Measurements from ENCODE around the gene LRRC46. TPM values are rescaled to one million over a fixed set of nuclear protein-coding genes. Genes with fewer than 3 reads are reported as not detected.

Gene LRRC46
- total and polyA plus RNA-seq, 2 donors (not counting 1 experiment from before 2014, with no cell fraction given): 0.69 to 2.4 TPM

- Histone ChIP-seq H3K4me1 (ENCODE audit: control insufficient read depth in 2 of 2, insufficient read depth in 2 of 2, low read length in 2 of 2) (peaks cover 16 to 23% of the 10 kb centered on the region in 2 donors), H3K4me2 (replicated peaks; ENCODE audit: low read depth, low read length, poor library complexity, severe bottlenecking) (peak overlapping the region; percentile 92), H3K4me3 (ENCODE audit: control extremely low read depth in 1 of 5, extremely low read depth in 1 of 5, insufficient read depth in 1 of 5, low read depth in 2 of 5, low read length in 4 of 5) (no peak overlapping the region), H2AFZ (ENCODE audit: insufficient read depth, low read depth, low read length, poor library complexity, severe bottlenecking) (no peak overlapping the region), H3K9ac (ENCODE audit: low read length) (peak overlapping the region; percentile 86), H3K9me3 (ENCODE audit: control extremely low read depth in 1 of 3, control insufficient read depth in 2 of 3, insufficient read depth in 1 of 3, low read length in 2 of 3) (no peaks in the 10 kb centered on the region), H3K36me3 (replicated peaks in 1 of 2; ENCODE audit: control extremely low read depth in 1 of 2, control insufficient read depth in 1 of 2, extremely low read depth in 1 of 2, insufficient read depth in 2 of 2, low read length in 1 of 2) (peaks cover 0 to 52% of the 10 kb centered on the region in 2 experiments), H4K20me1 (ENCODE audit: control insufficient read depth, insufficient read depth, low read length, poor library complexity, severe bottlenecking) (no peaks in the 10 kb centered on the region), H3K27ac (ENCODE audit: low read length in 2 of 2) (peak overlapping the region in 1 of 2 donors; percentile 72), H3K27me3 (replicated peaks in 1 of 4; ENCODE audit: control extremely low read depth in 1 of 4, control insufficient read depth in 3 of 4, insufficient read depth in 4 of 4, low read length in 3 of 4) (no peaks in the 10 kb centered on the region), H3K79me2 (ENCODE audit: control insufficient read depth, insufficient read depth, low read length) (peaks cover 11% of the 10 kb centered on the region)
- ChIA-PET POLR2A (no interaction called here), CTCF (no interaction called here)
- Mint-ChIP-seq H3K4me3 (peak overlapping the region; percentile 97), H3K4me1 (peaks cover 27% of the 10 kb centered on the region), H3K27me3 (no peaks in the 10 kb centered on the region), H3K9me3 (ENCODE audit: insufficient read depth) (no peaks in the 10 kb centered on the region), H3K27ac (peak overlapping the region; percentile 87)
- DNase-seq (no peak), ATAC-seq (ENCODE audit: low read depth) (no peak)
- no peak for TF ChIP-seq CTCF (IDR thresholded peaks at IDR 0.05)
- intact Hi-C loops (cut with micrococcal nuclease): no loop called here
- WGBS (ENCODE audit: insufficient coverage): 91% methylated on average over 7 of the region's 12 CpGs
Measured at GRCh38 chr17:47820033-47820789, 11.3 kb upstream of the LRRC46 start.

GRCh38 chr17:47821031-47821423 lies 10.4 kb upstream of the LRRC46 start:
- Histone ChIP-seq H3K36me3 (replicated peaks in 1 of 2; ENCODE audit: control extremely low read depth in 1 of 2, control insufficient read depth in 1 of 2, extremely low read depth in 1 of 2, insufficient read depth in 2 of 2, low read length in 1 of 2) (peaks cover 1 to 51% of the 10 kb centered on the region in 2 experiments), H3K4me1 (ENCODE audit: control insufficient read depth in 2 of 2, insufficient read depth in 2 of 2, low read length in 2 of 2) (peaks cover 16 to 23% of the 10 kb centered on the region in 2 donors), H2AFZ (ENCODE audit: insufficient read depth, low read depth, low read length, poor library complexity, severe bottlenecking) (peak overlapping the region; percentile 76), H3K27me3 (replicated peaks in 1 of 4; ENCODE audit: control extremely low read depth in 1 of 4, control insufficient read depth in 3 of 4, insufficient read depth in 4 of 4, low read length in 3 of 4) (no peaks in the 10 kb centered on the region), H3K4me2 (replicated peaks; ENCODE audit: low read depth, low read length, poor library complexity, severe bottlenecking) (peak overlapping the region; percentile 92), H3K9me3 (ENCODE audit: control extremely low read depth in 1 of 3, control insufficient read depth in 2 of 3, insufficient read depth in 1 of 3, low read length in 2 of 3) (no peaks in the 10 kb centered on the region), H4K20me1 (ENCODE audit: control insufficient read depth, insufficient read depth, low read length, poor library complexity, severe bottlenecking) (no peaks in the 10 kb centered on the region), H3K9ac (ENCODE audit: low read length) (peak overlapping the region; percentile 86), H3K27ac (ENCODE audit: low read length in 2 of 2) (peak overlapping the region; percentile 51 to 72), H3K4me3 (ENCODE audit: control extremely low read depth in 1 of 5, extremely low read depth in 1 of 5, insufficient read depth in 1 of 5, low read depth in 2 of 5, low read length in 4 of 5) (peak overlapping the region; percentile 36 to 92 (median 83)), H3K79me2 (ENCODE audit: control insufficient read depth, insufficient read depth, low read length) (peaks cover 11% of the 10 kb centered on the region)
- Mint-ChIP-seq H3K27ac (peak overlapping the region; percentile 87), H3K9me3 (ENCODE audit: insufficient read depth) (no peaks in the 10 kb centered on the region), H3K4me3 (peak overlapping the region; percentile 97), H3K27me3 (no peaks in the 10 kb centered on the region), H3K4me1 (peaks cover 27% of the 10 kb centered on the region)
- CTCF ChIA-PET: interaction anchor here (0.6 to 1.2 kb wide), 5 partner anchors 14 to 288 kb away, joined by 3 to 7 read pairs (median 3); no protein-coding TSS in a partner anchor
- 27% methylated on average over 4 of the region's 4 CpGs for WGBS (ENCODE audit: insufficient coverage)
- no peak for ATAC-seq (ENCODE audit: low read depth)
- POLR2A ChIA-PET: interaction anchor here (0.9 to 2.3 kb wide), 2 partner anchors 10 to 74 kb away, joined by 3 to 13 read pairs; partner anchors contain the start of genes LRRC46 and MRPL10
- no peak for DNase-seq
- intact Hi-C loops (cut with micrococcal nuclease): loop anchor here (1.0 kb wide), 1 partner anchor 10 kb away; the partner anchor contains the start of genes LRRC46 and MRPL10
- TF ChIP-seq EZH2 (IDR thresholded peaks at IDR 0.05; ENCODE audit: borderline replicate concordance, insufficient read depth, low read depth, low read length, poor library complexity, severe bottlenecking) (no peak), CTCF (IDR thresholded peaks at IDR 0.05) (no peak)
